NCI-H2029 (cell line): ENCODE measurements around the gene ALKBH8.
"Not testable (repeated sequence)": the region's sequence is repeated elsewhere in the genome, so short reads cannot be mapped to it uniquely, and the experiment has no call there.

Source experiments
- DNase-seq: peaks from one replicate; lab custom pipeline; 2025; lab: John Stamatoyannopoulos, UW

The ALKBH8 gene

GRCh38 chr11:107576497-107577345, 11.2 kb upstream of the ALKBH8 start:
- not testable (repeated sequence) for DNase-seq

GRCh38 chr11:107573438-107573837, 7.9 kb upstream of the ALKBH8 start:
- DNase-seq: no peak

GRCh38 chr11:107570015-107570414, 4.5 kb upstream of the ALKBH8 start:
- DNase-seq: no peak

- no peak for DNase-seq
Measured at GRCh38 chr11:107567739-107568335, 2.3 kb upstream of the ALKBH8 start.

- DNase-seq: no peak
Measured at GRCh38 chr11:107566569-107566968, 1.0 kb upstream of the ALKBH8 start.

- DNase-seq: not testable (repeated sequence)
Measured at GRCh38 chr11:107565955-107566501, 493 bp upstream of the ALKBH8 start.

GRCh38 chr11:107564877-107565218, 687 bp downstream of the ALKBH8 start:
- no peak for DNase-seq

GRCh38 chr11:107563702-107564101, 1.8 kb downstream of the ALKBH8 start:
- DNase-seq: no peak

- no peak for DNase-seq
Measured at GRCh38 chr11:107562647-107563208, 2.8 kb downstream of the ALKBH8 start.

- DNase-seq: no peak
Measured at GRCh38 chr11:107561688-107562087, 3.8 kb downstream of the ALKBH8 start.

- no peak for DNase-seq
Measured at GRCh38 chr11:107550304-107550703, 15.2 kb downstream of the ALKBH8 start.

- DNase-seq: no peak
Measured at GRCh38 chr11:107549954-107550285, 15.6 kb downstream of the ALKBH8 start.

GRCh38 chr11:107549253-107549953, 16.1 kb downstream of the ALKBH8 start:
- DNase-seq: no peak

GRCh38 chr11:107547961-107548360, 17.6 kb downstream of the ALKBH8 start:
- DNase-seq: no peak

- no peak for DNase-seq
Measured at GRCh38 chr11:107545101-107545514, 20.4 kb downstream of the ALKBH8 start.

- no peak for DNase-seq
Measured at GRCh38 chr11:107538821-107539220, 26.7 kb downstream of the ALKBH8 start.

GRCh38 chr11:107538239-107538638, 27.3 kb downstream of the ALKBH8 start:
- no peak for DNase-seq

GRCh38 chr11:107537155-107537554, 28.4 kb downstream of the ALKBH8 start:
- DNase-seq: not testable (repeated sequence)

- no peak for DNase-seq
Measured at GRCh38 chr11:107526197-107526596, 39.3 kb downstream of the ALKBH8 start.

GRCh38 chr11:107508858-107509244, 56.7 kb downstream of the ALKBH8 start:
- no peak for DNase-seq

GRCh38 chr11:107508201-107508857, 57.2 kb downstream of the ALKBH8 start:
- DNase-seq: no peak

GRCh38 chr11:107505647-107506225, 59.8 kb downstream of the ALKBH8 start:
- no peak for DNase-seq
